ENCODE results near the gene SIAH3.

Gene SIAH3

GRCh38 chr13:45752510-45752909 lies 99.0 kb downstream of the SIAH3 start:
- TF ChIP-seq CTCF (IDR thresholded peaks at IDR 0.05; ENCODE audit: extremely low read depth, insufficient read depth, missing control alignments): no peak

GRCh38 chr13:45751885-45752284 lies 99.7 kb downstream of the SIAH3 start:
- no peak for DNase-seq (ENCODE audit: low spot score)
- in situ Hi-C loops (cut with MboI; ENCODE audit: low pct_unique_long_range_greater_than_20kb, low sequenced_read_pairs, unreplicated experiment): no loop called here

More at GRCh38 chr13:45752510-45752909, 99.0 kb downstream of the SIAH3 start:
- DNase-seq (ENCODE audit: low spot score): no peak
- in situ Hi-C loops (cut with MboI; ENCODE audit: low pct_unique_long_range_greater_than_20kb, low sequenced_read_pairs, unreplicated experiment): no loop called here

GRCh38 chr13:45750566-45750965 lies 101.0 kb downstream of the SIAH3 start:
- no peak for DNase-seq (ENCODE audit: low spot score)
- TF ChIP-seq CTCF (IDR thresholded peaks at IDR 0.05; ENCODE audit: extremely low read depth, insufficient read depth, missing control alignments): no peak
- in situ Hi-C loops (cut with MboI; ENCODE audit: low pct_unique_long_range_greater_than_20kb, low sequenced_read_pairs, unreplicated experiment): no loop called here

More at GRCh38 chr13:45751885-45752284, 99.7 kb downstream of the SIAH3 start:
- TF ChIP-seq CTCF (IDR thresholded peaks at IDR 0.05; ENCODE audit: extremely low read depth, insufficient read depth, missing control alignments): no peak

- in situ Hi-C loops (cut with MboI; ENCODE audit: low pct_unique_long_range_greater_than_20kb, low sequenced_read_pairs, unreplicated experiment): no loop called here
- DNase-seq (ENCODE audit: low spot score): no peak
- no peak for TF ChIP-seq CTCF (IDR thresholded peaks at IDR 0.05; ENCODE audit: extremely low read depth, insufficient read depth, missing control alignments)
Observed at GRCh38 chr13:45748941-45749759, 102.4 kb downstream of the SIAH3 start.

- TF ChIP-seq CTCF (IDR thresholded peaks at IDR 0.05; ENCODE audit: extremely low read depth, insufficient read depth, missing control alignments): no peak
- in situ Hi-C loops (cut with MboI; ENCODE audit: low pct_unique_long_range_greater_than_20kb, low sequenced_read_pairs, unreplicated experiment): no loop called here
- no peak for DNase-seq (ENCODE audit: low spot score)
Observed at GRCh38 chr13:45747071-45747470, 104.5 kb downstream of the SIAH3 start.

- in situ Hi-C loops (cut with MboI; ENCODE audit: low pct_unique_long_range_greater_than_20kb, low sequenced_read_pairs, unreplicated experiment): no loop called here
- TF ChIP-seq CTCF (IDR thresholded peaks at IDR 0.05; ENCODE audit: extremely low read depth, insufficient read depth, missing control alignments): no peak
- DNase-seq (ENCODE audit: low spot score): no peak
Observed at GRCh38 chr13:45744979-45745378, 106.6 kb downstream of the SIAH3 start.
